Activated naive CD4-positive, alpha-beta T cell treated with anti-CD3 and anti-CD28 coated beads for 36 hours (primary cell): Measurements from ENCODE around the gene MT1F. TPM values are rescaled to one million over a fixed set of nuclear protein-coding genes. Genes with fewer than 3 reads are reported as not detected.
"Not testable (repeated sequence)": the region's sequence is repeated elsewhere in the genome, so short reads cannot be mapped to it uniquely, and the experiment has no call there.

Experiments
- CTCF ChIA-PET: fragments of 350-600 bp; sonication (Branson Sonifier 250); formaldehyde crosslinking; loops from one replicate; lab custom pipeline; 2021; ENCODE audit warnings: antibody characterized with exemption; lab: Charles Lee
- DNase-seq: peaks from one replicate; pipeline ENCODE4 v3.0.0-alpha.2; 2020
- H3K27ac Mint-ChIP-seq: one replicate; pipeline ENCODE4 v1.8.0; 2021; ENCODE audit warnings: mild to moderate bottlenecking, mixed read lengths
- H3K27me3 Mint-ChIP-seq: one replicate; pipeline ENCODE4 v1.8.0; 2021; ENCODE audit warnings: low read depth, mixed read lengths
- H3K36me3 Mint-ChIP-seq: one replicate; pipeline ENCODE4 v1.8.0; 2021; ENCODE audit warnings: low read depth, mixed read lengths
- H3K4me1 Mint-ChIP-seq: one replicate; pipeline ENCODE4 v1.8.0; 2021; ENCODE audit warnings: low read depth, mixed read lengths
- H3K4me3 Mint-ChIP-seq: one replicate; pipeline ENCODE4 v1.8.0; 2021; ENCODE audit warnings: mild to moderate bottlenecking, moderate library complexity, mixed read lengths
- H3K9me3 Mint-ChIP-seq: one replicate; pipeline ENCODE4 v1.8.0; 2021; ENCODE audit warnings: mixed read lengths
- intact Hi-C: fragments of 100-400 bp; cut with micrococcal nuclease; formaldehyde crosslinking; loops from one replicate; pipeline ENCODE4 v1.15.1; 2023
- total RNA-seq, 2 experiments: library from RNA; stranded (reverse); gene quantifications; one replicate each; pipeline ENCODE4 v1.2.3, GENCODE V29; 2021

Gene MT1F
- total RNA-seq, 2 experiments from 2014 or later: 5.4 to 6.4 TPM

DNA sequence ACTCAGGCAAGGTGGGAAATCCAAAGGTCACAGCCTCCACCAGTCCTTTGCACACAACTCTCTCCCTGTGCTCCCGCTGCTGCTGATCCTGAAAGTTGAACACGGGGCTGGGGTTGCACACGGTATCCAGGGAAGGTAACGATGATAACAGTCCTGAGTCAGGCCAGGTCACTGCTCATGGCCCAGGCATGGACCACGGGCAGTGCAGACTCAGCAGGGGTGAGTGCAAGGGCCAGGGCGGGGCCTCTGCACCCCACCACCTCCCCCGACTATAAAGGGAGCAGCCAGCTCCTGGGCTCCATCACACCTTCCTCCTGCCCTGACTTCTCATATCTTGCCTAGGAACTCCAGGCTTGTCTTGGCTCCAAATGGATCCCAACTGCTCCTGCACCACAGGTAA is 6.2 kb upstream of the MT1F start, which contains the start of gene MT1B:
Gene MT1B (plus strand): TSS at position 301 of the 400 bp plus-strand sequence. CDS start 68 bp downstream, at position 369.
- intact Hi-C loops: no loop called here
- H3K9me3 Mint-ChIP-seq: no peaks in the 10 kb centered on the region
- no peak within 1 kb of the TSS for H3K4me3 Mint-ChIP-seq
- H3K36me3 Mint-ChIP-seq: no peaks in the 10 kb centered on the region
- peaks cover 20% of the 10 kb centered on the region for H3K27me3 Mint-ChIP-seq
- DNase-seq: no peak
- CTCF ChIA-PET: no interaction called here
- no peaks in the 10 kb centered on the region for H3K4me1 Mint-ChIP-seq
- no peak within 1 kb of the TSS for H3K27ac Mint-ChIP-seq

GRCh38 chr16:56652600-56652999 is 5.2 kb upstream of the MT1F start:
- H3K9me3 Mint-ChIP-seq: no peaks in the 10 kb centered on the region
- H3K4me1 Mint-ChIP-seq: peaks cover 3% of the 10 kb centered on the region
- CTCF ChIA-PET: interaction anchor here (0.6 to 1.1 kb wide), 2 partner anchors 21 to 75 kb away, joined by 3 read pairs; no protein-coding TSS in a partner anchor
- intact Hi-C loops: no loop called here
- DNase-seq: no peak
- H3K27ac Mint-ChIP-seq: no peak overlapping the region
- H3K4me3 Mint-ChIP-seq: no peak overlapping the region
- H3K27me3 Mint-ChIP-seq: peaks cover 16% of the 10 kb centered on the region
- H3K36me3 Mint-ChIP-seq: no peaks in the 10 kb centered on the region

GRCh38 chr16:56653218-56653617 is 4.5 kb upstream of the MT1F start:
- H3K36me3 Mint-ChIP-seq: no peaks in the 10 kb centered on the region
- H3K9me3 Mint-ChIP-seq: no peaks in the 10 kb centered on the region
- DNase-seq: no peak
- intact Hi-C loops: no loop called here
- H3K4me3 Mint-ChIP-seq: no peak overlapping the region
- H3K27ac Mint-ChIP-seq: no peak overlapping the region
- H3K27me3 Mint-ChIP-seq: peaks cover 13% of the 10 kb centered on the region
- CTCF ChIA-PET: interaction anchor here (0.6 to 1.1 kb wide), 2 partner anchors 20 to 76 kb away, joined by 3 read pairs; no protein-coding TSS in a partner anchor
- peaks cover 8% of the 10 kb centered on the region for H3K4me1 Mint-ChIP-seq

GRCh38 chr16:56658327-56658875 is 642 bp downstream of the MT1F start:
- intact Hi-C loops: loop anchor here (5.0 kb wide), 1 partner anchor 44 kb away; no protein-coding TSS in a partner anchor
- no peak overlapping the region for H3K27ac Mint-ChIP-seq
- no peaks in the 10 kb centered on the region for H3K27me3 Mint-ChIP-seq
- DNase-seq: no peak
- CTCF ChIA-PET: interaction anchor here (0.9 kb wide), 1 partner anchor 43 kb away, joined by 5 read pairs; no protein-coding TSS in a partner anchor
- H3K9me3 Mint-ChIP-seq: no peaks in the 10 kb centered on the region
- H3K4me3 Mint-ChIP-seq: peak overlapping the region; percentile 91
- no peaks in the 10 kb centered on the region for H3K36me3 Mint-ChIP-seq
- H3K4me1 Mint-ChIP-seq: peaks cover 20% of the 10 kb centered on the region

- Mint-ChIP-seq H3K36me3 (no peaks in the 10 kb centered on the region), H3K4me3 (peak overlapping the region; percentile 80), H3K9me3 (no peaks in the 10 kb centered on the region), H3K4me1 (peaks cover 18% of the 10 kb centered on the region), H3K27me3 (peaks cover 11% of the 10 kb centered on the region), H3K27ac (peak overlapping the region; percentile 75)
- CTCF ChIA-PET: interaction anchor here (0.6 to 1.9 kb wide), 7 partner anchors 19 to 194 kb away, joined by 3 to 13 read pairs (median 3); no protein-coding TSS in a partner anchor
- intact Hi-C loops: loop anchor here (1.0 kb wide), 1 partner anchor 20 kb away; the partner anchor contains the start of gene MT1X
- peak; percentile 70 for DNase-seq
Measured at GRCh38 chr16:56662357-56663354, 4.9 kb downstream of the MT1F start.

DNA sequence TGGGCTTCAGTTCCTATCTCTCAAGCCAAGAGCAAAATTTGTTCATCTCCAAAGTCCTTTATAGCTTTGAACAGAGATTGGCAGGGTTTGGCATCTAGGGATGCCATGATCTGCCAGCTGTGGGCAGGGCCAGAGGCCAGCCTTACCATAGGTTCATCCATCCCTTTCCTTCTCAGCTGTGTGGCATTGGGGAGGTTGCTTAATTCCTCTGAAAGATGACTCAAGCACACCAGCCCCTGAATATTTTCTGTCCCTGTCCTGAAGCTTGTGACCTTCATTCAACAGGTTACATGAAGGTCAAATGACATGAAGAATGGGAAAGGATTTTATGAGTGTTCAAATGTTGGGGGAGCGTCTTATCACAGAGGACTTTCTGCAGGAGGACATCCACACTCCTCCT is 6.7 kb downstream of the MT1F start:
- CTCF ChIA-PET: interaction anchor here (0.7 to 1.9 kb wide), 3 partner anchors 9 to 37 kb away, joined by 3 to 4 read pairs (median 4); no protein-coding TSS in a partner anchor
- H3K27ac Mint-ChIP-seq: no peak overlapping the region
- no peak overlapping the region for H3K4me3 Mint-ChIP-seq
- no peaks in the 10 kb centered on the region for H3K36me3 Mint-ChIP-seq
- intact Hi-C loops: no loop called here
- H3K9me3 Mint-ChIP-seq: no peaks in the 10 kb centered on the region
- no peak for DNase-seq
- H3K27me3 Mint-ChIP-seq: peaks cover 27% of the 10 kb centered on the region
- H3K4me1 Mint-ChIP-seq: peaks cover 24% of the 10 kb centered on the region

GRCh38 chr16:56665286-56666261 is 7.8 kb downstream of the MT1F start:
- Mint-ChIP-seq H3K4me1 (peaks cover 28% of the 10 kb centered on the region), H3K27me3 (peaks cover 36% of the 10 kb centered on the region)
- CTCF ChIA-PET, H3K27ac Mint-ChIP-seq, DNase-seq, H3K4me3 Mint-ChIP-seq, intact Hi-C loops, H3K9me3 Mint-ChIP-seq, H3K36me3 Mint-ChIP-seq: not testable (repeated sequence)

GRCh38 chr16:56667581-56668571 is 10.1 kb downstream of the MT1F start, which contains the start of gene MT1G:
Gene MT1G, minus strand, starts transcription at chr16:56668065. Its CDS starts 72 bp downstream, at chr16:56667993.
- DNase-seq: peak; percentile 40
- H3K36me3 Mint-ChIP-seq: no peaks in the 10 kb centered on the region
- H3K4me3 Mint-ChIP-seq: peak within 1 kb of the TSS; percentile 46
- CTCF ChIA-PET: interaction anchor here (0.9 kb wide), 1 partner anchor 34 kb away, joined by 3 read pairs; no protein-coding TSS in a partner anchor
- H3K9me3 Mint-ChIP-seq: no peaks in the 10 kb centered on the region
- peaks cover 21% of the 10 kb centered on the region for H3K4me1 Mint-ChIP-seq
- no peak within 1 kb of the TSS for H3K27ac Mint-ChIP-seq
- intact Hi-C loops: loop anchor here (1.0 kb wide), 2 partner anchors 8 to 14 kb away; partner anchors contain the start of gene MT1X
- peaks cover 44% of the 10 kb centered on the region for H3K27me3 Mint-ChIP-seq

GRCh38 chr16:56669005-56669839 is 11.5 kb downstream of the MT1F start, which contains the start of gene MT1H:
Gene MT1H, plus strand, starts transcription at chr16:56669814. Its CDS starts 71 bp downstream, at chr16:56669885.
- no peak within 1 kb of the TSS for H3K27ac Mint-ChIP-seq
- H3K27me3 Mint-ChIP-seq: peaks cover 44% of the 10 kb centered on the region
- H3K36me3 Mint-ChIP-seq: no peaks in the 10 kb centered on the region

More at GRCh38 chr16:56669005-56669839, 11.5 kb downstream of the MT1F start, which contains the start of gene MT1H:
- peak; percentile 37 for DNase-seq
- no peaks in the 10 kb centered on the region for H3K9me3 Mint-ChIP-seq
- CTCF ChIA-PET: interaction anchor here (0.5 kb wide), 1 partner anchor 35 kb away, joined by 3 read pairs; no protein-coding TSS in a partner anchor
- intact Hi-C loops: no loop called here
- H3K4me1 Mint-ChIP-seq: peaks cover 19% of the 10 kb centered on the region
- no peak within 1 kb of the TSS for H3K4me3 Mint-ChIP-seq
